ENCODE results near the gene GPR21.

The GPR21 gene

GRCh38 chr9:123067136-123067535 is 33.7 kb downstream of the GPR21 start:
- DNase-seq = no peak

- no peak for DNase-seq
Observed at GRCh38 chr9:123069010-123069481, 35.6 kb downstream of the GPR21 start.

GRCh38 chr9:123070198-123070597 is 36.7 kb downstream of the GPR21 start:
- no peak for DNase-seq

GRCh38 chr9:123072407-123072995 is 39.0 kb downstream of the GPR21 start:
- DNase-seq = no peak

GRCh38 chr9:123073441-123073840 is 40.0 kb downstream of the GPR21 start:
- DNase-seq = no peak

GRCh38 chr9:123073991-123074422 is 40.5 kb downstream of the GPR21 start:
- no peak for DNase-seq

- no peak for DNase-seq
Observed at GRCh38 chr9:123074628-123075027, 41.2 kb downstream of the GPR21 start.

- DNase-seq = no peak
Observed at GRCh38 chr9:123080444-123080843, 47.0 kb downstream of the GPR21 start.

GRCh38 chr9:123081824-123082223 is 48.4 kb downstream of the GPR21 start:
- no peak for DNase-seq

GRCh38 chr9:123083680-123084079 is 50.2 kb downstream of the GPR21 start:
- DNase-seq = no peak

- no peak for DNase-seq
Observed at GRCh38 chr9:123084256-123084655, 50.8 kb downstream of the GPR21 start.

Data from activated T-cell treated with anti-CD3 and anti-CD28 coated beads, Interleukin-2, amount 50 U/mL, for 1 hour (primary cell).